Measurements from ENCODE around the gene SLC25A20. TPM values are rescaled to one million over a fixed set of nuclear protein-coding genes. Genes with fewer than 3 reads are reported as not detected.

Gene SLC25A20
- polyA plus RNA-seq, 4 donors: 38.3 to 150 (median 76.4) TPM

GRCh38 chr3:48820612-48821324, 77.9 kb downstream of the SLC25A20 start:
- no peak overlapping the region for H3K27ac ChIP-seq (ENCODE audit: low read depth in 1 of 3, low read length in 2 of 3)
- H3K36me3 ChIP-seq (ENCODE audit: control insufficient read depth in 3 of 3, insufficient read depth in 2 of 3, low read depth in 1 of 3, low read length in 3 of 3): peaks cover 0 to 10% (median 0%) of the 10 kb centered on the region in 3 donors
- peaks cover 0 to 4% (median 3%) of the 10 kb centered on the region in 3 donors for H3K4me1 ChIP-seq (ENCODE audit: control insufficient read depth in 3 of 3, insufficient read depth in 2 of 3, low read depth in 1 of 3, low read length in 2 of 3)
- DNase-seq: peak; percentile 10 to 22
- WGBS, 3 donors: 65 to 84% (median 75%) methylated on average over 2 of the region's 2 CpGs
- no peak overlapping the region for H3K4me3 ChIP-seq (ENCODE audit: low read depth in 1 of 3, low read length in 3 of 3)
- H3K9me3 ChIP-seq (ENCODE audit: control insufficient read depth in 2 of 2, insufficient read depth in 1 of 2, low read depth in 1 of 2, low read length in 1 of 2): no peaks in the 10 kb centered on the region
- H3K27me3 ChIP-seq (ENCODE audit: control insufficient read depth in 3 of 3, insufficient read depth in 3 of 3, low read length in 3 of 3): no peaks in the 10 kb centered on the region
- no peak for FAIRE-seq

GRCh38 chr3:48819234-48820221, 79.2 kb downstream of the SLC25A20 start:
- H3K27me3 ChIP-seq (ENCODE audit: control insufficient read depth in 3 of 3, insufficient read depth in 3 of 3, low read length in 3 of 3): no peaks in the 10 kb centered on the region
- FAIRE-seq (no peak), DNase-seq (no peak)
- peaks cover 0 to 4% (median 3%) of the 10 kb centered on the region in 3 donors for H3K4me1 ChIP-seq (ENCODE audit: control insufficient read depth in 3 of 3, insufficient read depth in 2 of 3, low read depth in 1 of 3, low read length in 2 of 3)
- WGBS, 3 donors: 90 to 96% (median 96%) methylated on average over 7 of the region's 7 CpGs
- H3K9me3 ChIP-seq (ENCODE audit: control insufficient read depth in 2 of 2, insufficient read depth in 1 of 2, low read depth in 1 of 2, low read length in 1 of 2): no peaks in the 10 kb centered on the region
- H3K4me3 ChIP-seq (ENCODE audit: low read depth in 1 of 3, low read length in 3 of 3): no peak overlapping the region
- H3K36me3 ChIP-seq (ENCODE audit: control insufficient read depth in 3 of 3, insufficient read depth in 2 of 3, low read depth in 1 of 3, low read length in 3 of 3): peaks cover 0 to 10% (median 0%) of the 10 kb centered on the region in 3 donors
- no peak overlapping the region for H3K27ac ChIP-seq (ENCODE audit: low read depth in 1 of 3, low read length in 2 of 3)

GRCh38 chr3:48811524-48811923, 87.2 kb downstream of the SLC25A20 start:
- Histone ChIP-seq H3K27ac (ENCODE audit: low read depth in 1 of 3, low read length in 2 of 3) (no peak overlapping the region), H3K36me3 (ENCODE audit: control insufficient read depth in 3 of 3, insufficient read depth in 2 of 3, low read depth in 1 of 3, low read length in 3 of 3) (no peaks in the 10 kb centered on the region), H3K9me3 (ENCODE audit: control insufficient read depth in 2 of 2, insufficient read depth in 1 of 2, low read depth in 1 of 2, low read length in 1 of 2) (no peaks in the 10 kb centered on the region), H3K27me3 (ENCODE audit: control insufficient read depth in 3 of 3, insufficient read depth in 3 of 3, low read length in 3 of 3) (no peaks in the 10 kb centered on the region), H3K4me3 (ENCODE audit: low read depth in 1 of 3, low read length in 3 of 3) (no peak overlapping the region), H3K4me1 (ENCODE audit: control insufficient read depth in 3 of 3, insufficient read depth in 2 of 3, low read depth in 1 of 3, low read length in 2 of 3) (no peaks in the 10 kb centered on the region)
- DNase-seq: no peak
- no peak for FAIRE-seq
- 69 to 96% (median 93%) methylated on average over 3 of the region's 3 CpGs for WGBS, 3 donors

Other genes with a start within 250 kb of the SLC25A20 start
- gene CELSR3, start 236.0 kb downstream of the SLC25A20 start, polyA plus RNA-seq: 1 to 10 TPM in 2 of 4 donors, under 1 TPM in 2; 0.27 to 2.8 (median 1.1) TPM
- gene NCKIPSD, start 213.0 kb downstream of the SLC25A20 start, polyA plus RNA-seq: 10 to 100 TPM in 3 of 4 donors, 1 to 10 TPM in 1; 8.9 to 16.7 (median 14.5) TPM
- gene IP6K2, start 181.7 kb downstream of the SLC25A20 start, polyA plus RNA-seq: 100 to 1,000 TPM in 2 of 4 donors, 10 to 100 TPM in 2; 79.5 to 167 (median 108) TPM
- 10 to 100 TPM in 3 of 4 donors, 1 to 10 TPM in 1; 8.9 to 24.1 (median 15.5) TPM for gene PRKAR2A, start 51.0 kb downstream of the SLC25A20 start, polyA plus RNA-seq
- gene ARIH2, start 20.0 kb upstream of the SLC25A20 start, polyA plus RNA-seq: 10 to 100 TPM; 42.7 to 70.1 (median 47.2) TPM
- 10 to 100 TPM; 30.6 to 47.6 (median 39.6) TPM for gene P4HTM, start 91.4 kb upstream of the SLC25A20 start, polyA plus RNA-seq
- 100 to 1,000 TPM in 3 of 4 donors, 10 to 100 TPM in 1; 98.5 to 174 (median 146) TPM for gene WDR6, start 108.5 kb upstream of the SLC25A20 start, polyA plus RNA-seq
- 10 to 100 TPM; 22.0 to 31.4 (median 23.2) TPM for gene DALRD3, start 119.7 kb upstream of the SLC25A20 start, polyA plus RNA-seq
- gene NDUFAF3, start 123.2 kb upstream of the SLC25A20 start, polyA plus RNA-seq: 10 to 100 TPM; 56.8 to 82.4 (median 72.1) TPM
- 100 to 1,000 TPM in 2 of 4 donors, 10 to 100 TPM in 2; 47.2 to 260 (median 141) TPM for gene IMPDH2, start 130.5 kb upstream of the SLC25A20 start, polyA plus RNA-seq
- 10 to 100 TPM; 27.9 to 57.8 (median 38.8) TPM for gene QRICH1, start 195.2 kb upstream of the SLC25A20 start, polyA plus RNA-seq
- gene QARS1, start 205.9 kb upstream of the SLC25A20 start, polyA plus RNA-seq: 100 to 1,000 TPM; 292 to 425 (median 377) TPM
- 10 to 100 TPM; 20.1 to 39.6 (median 24.2) TPM for gene USP19, start 221.9 kb upstream of the SLC25A20 start, polyA plus RNA-seq
- 100 to 1,000 TPM; 124 to 598 (median 246) TPM for gene LAMB2, start 234.2 kb upstream of the SLC25A20 start, polyA plus RNA-seq

All from small intestine (tissue), 7 donors.